Kidney (tissue), 14 donors: ENCODE data around the gene CCDC30. TPM values are rescaled to one million over a fixed set of nuclear protein-coding genes. Genes with fewer than 3 reads are reported as not detected.

Source experiments
- DNase-seq, 5 donors: peaks; one replicate each; pipeline ENCODE4 v3.0.0-alpha.2; 2013 to 2020
- FAIRE-seq: peaks from 2 replicates; lab custom pipeline; 2012; peaks lifted over from hg19 to GRCh38; lab: Jason Lieb, UNC
- H3K27ac ChIP-seq, 2 donors: one replicate each; pipeline ENCODE4 v1.7.0; 2013; ENCODE audit warnings: low read depth in 2 of 2, low read length in 2 of 2, inconsistent platforms in 1 of 2
- H3K27me3 ChIP-seq: one replicate; pipeline ENCODE4 v1.7.1; 2013; ENCODE audit warnings: low read length, inconsistent platforms; ENCODE audit not compliant: control insufficient read depth, insufficient read depth
- H3K36me3 ChIP-seq, 3 donors: one replicate each; pipeline versions ENCODE4 v1.7.0 to v1.7.1; 2013; ENCODE audit warnings: low read length in 3 of 3, control low read depth in 1 of 3, inconsistent platforms in 1 of 3; ENCODE audit not compliant: insufficient read depth in 3 of 3, control insufficient read depth in 2 of 3
- H3K4me1 ChIP-seq, 3 donors: one replicate each; pipeline versions ENCODE4 v1.7.0 to v1.7.1; 2013; ENCODE audit warnings: low read length in 3 of 3, inconsistent platforms in 1 of 3, low read depth in 1 of 3; ENCODE audit not compliant: control insufficient read depth in 2 of 3, insufficient read depth in 2 of 3
- H3K4me3 ChIP-seq, 3 donors: one replicate each; pipeline versions ENCODE4 v1.7.0 to v1.8.1; 2013; ENCODE audit warnings: low read length in 3 of 3, control low read depth in 1 of 3, inconsistent platforms in 1 of 3
- H3K9ac ChIP-seq, 3 donors: one replicate each; pipeline versions ENCODE4 v1.7.0 to v1.7.1; 2013; ENCODE audit warnings: low read length in 3 of 3, control low read depth in 1 of 3, inconsistent platforms in 1 of 3
- H3K9me3 ChIP-seq, 3 donors: one replicate each; pipeline versions ENCODE4 v1.7.0 to v1.7.1; 2013; ENCODE audit warnings: low read length in 3 of 3, control low read depth in 1 of 3, inconsistent platforms in 1 of 3; ENCODE audit not compliant: control insufficient read depth in 2 of 3, insufficient read depth in 1 of 3
- CTCF ChIP-seq: IDR thresholded peaks from 3 replicates; pipeline ENCODE4 v1.5.1; 2012; ENCODE audit warnings: mild to moderate bottlenecking, moderate library complexity, borderline replicate concordance; ENCODE audit not compliant: insufficient read depth; ENCODE audit errors: extremely low read depth
- intact Hi-C: fragments of 100-400 bp; cut with DNase I; formaldehyde crosslinking; loops from one replicate; pipeline ENCODE4 v1.11.1; 2022
- polyA plus RNA-seq: library from polyadenylated mRNA; stranded (reverse); fragments of 350-450 nt; fragmentation: Illumina TruSeq; extraction: RNeasy Lipid Tissue Mini Kit (QIAGEN cat#74804); gene quantifications from one replicate; pipeline ENCODE4 v1.2.3, GENCODE V29; 2014; ENCODE audit warnings: low read depth, low replicate concordance; ENCODE audit not compliant: insufficient read depth
- total RNA-seq: library from RNA; stranded (reverse); fragmentation: NEBNext Ultra II Directional; extraction: Animal tissue kit (Norgen Biotek cat#: 25700); gene quantifications from one replicate; pipeline ENCODE4 v1.2.1, GENCODE V29; 2021
- donor health status: control.
- donor health status: control.
- donor health status: control.
- donor health status: control.
- donor health status: control.
- donor health status: DM: yes; HTN: yes; CAD: no.
- donor health status: Normal renal cell carcinoma (clear cell type).

Gene CCDC30
- total and polyA plus RNA-seq, 2 donors from 2014 or later: 4.9 to 18.0 TPM

GRCh38 chr1:42674214-42674613, 211.1 kb downstream of the CCDC30 start:
- no peaks in the 10 kb centered on the region for H3K9me3 ChIP-seq
- FAIRE-seq (no peak), DNase-seq (no peak)
- H3K4me3 ChIP-seq: no peak overlapping the region
- H3K27me3 ChIP-seq: no peaks in the 10 kb centered on the region
- H3K36me3 ChIP-seq: peaks cover 0 to 6% (median 0%) of the 10 kb centered on the region in 3 donors
- no peak for TF ChIP-seq CTCF
- intact Hi-C loops: no loop called here
- H3K4me1 ChIP-seq: no peaks in the 10 kb centered on the region
- no peak overlapping the region for H3K9ac ChIP-seq
- no peak overlapping the region for H3K27ac ChIP-seq

DNA sequence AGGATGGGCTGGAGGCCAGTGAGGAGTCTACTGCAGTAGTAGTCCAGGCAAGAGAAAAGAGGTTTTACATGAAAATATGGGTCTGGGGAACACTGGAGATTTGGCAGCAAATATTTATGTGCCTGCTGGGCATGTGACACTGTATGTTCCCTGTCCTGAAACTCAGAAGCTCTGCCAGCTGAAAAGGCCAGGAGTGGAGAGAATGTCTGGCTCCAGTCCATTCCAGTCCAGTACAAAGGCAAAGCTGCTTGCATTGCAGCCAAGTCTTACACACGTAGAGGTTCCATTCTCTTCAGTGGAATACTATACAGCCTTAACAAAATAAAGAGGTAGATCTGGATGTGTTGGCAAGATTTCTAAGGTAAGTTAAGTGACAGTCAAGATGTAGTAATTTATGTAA, 211.6 kb downstream of the CCDC30 start:
- DNase-seq (no peak), FAIRE-seq (no peak)
- Histone ChIP-seq H3K9ac (no peak overlapping the region), H3K4me3 (no peak overlapping the region), H3K36me3 (peaks cover 0 to 6% (median 0%) of the 10 kb centered on the region in 3 donors), H3K9me3 (no peaks in the 10 kb centered on the region), H3K4me1 (no peaks in the 10 kb centered on the region), H3K27ac (no peak overlapping the region), H3K27me3 (no peaks in the 10 kb centered on the region)
- TF ChIP-seq CTCF: no peak
- intact Hi-C loops: no loop called here

DNA sequence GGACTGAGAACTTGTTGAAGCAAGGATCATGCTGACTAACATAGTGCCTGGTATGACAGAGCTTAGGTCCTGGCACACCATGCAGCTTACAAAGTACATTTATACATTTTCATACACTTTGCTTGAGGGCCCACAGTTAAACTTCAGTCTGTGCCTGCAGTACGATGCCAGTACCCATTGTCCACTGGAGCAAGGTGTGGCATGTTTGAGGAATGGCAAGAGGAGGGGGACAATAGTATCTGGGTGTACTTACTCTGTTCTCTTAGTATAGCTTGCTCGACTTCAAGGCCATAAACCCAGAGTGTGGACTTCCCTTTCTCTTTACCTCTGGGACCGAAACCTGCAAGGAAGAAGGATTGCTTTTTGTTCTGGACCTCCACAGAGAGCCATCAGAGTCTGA, 212.4 kb downstream of the CCDC30 start:
- no peak for DNase-seq
- no peak overlapping the region for H3K4me3 ChIP-seq
- peaks cover 0 to 6% (median 0%) of the 10 kb centered on the region in 3 donors for H3K36me3 ChIP-seq
- FAIRE-seq: no peak
- no peaks in the 10 kb centered on the region for H3K9me3 ChIP-seq
- H3K9ac ChIP-seq: no peak overlapping the region
- intact Hi-C loops: no loop called here
- no peak for TF ChIP-seq CTCF
- H3K27ac ChIP-seq: no peak overlapping the region
- H3K27me3 ChIP-seq: no peaks in the 10 kb centered on the region
- no peaks in the 10 kb centered on the region for H3K4me1 ChIP-seq

DNA sequence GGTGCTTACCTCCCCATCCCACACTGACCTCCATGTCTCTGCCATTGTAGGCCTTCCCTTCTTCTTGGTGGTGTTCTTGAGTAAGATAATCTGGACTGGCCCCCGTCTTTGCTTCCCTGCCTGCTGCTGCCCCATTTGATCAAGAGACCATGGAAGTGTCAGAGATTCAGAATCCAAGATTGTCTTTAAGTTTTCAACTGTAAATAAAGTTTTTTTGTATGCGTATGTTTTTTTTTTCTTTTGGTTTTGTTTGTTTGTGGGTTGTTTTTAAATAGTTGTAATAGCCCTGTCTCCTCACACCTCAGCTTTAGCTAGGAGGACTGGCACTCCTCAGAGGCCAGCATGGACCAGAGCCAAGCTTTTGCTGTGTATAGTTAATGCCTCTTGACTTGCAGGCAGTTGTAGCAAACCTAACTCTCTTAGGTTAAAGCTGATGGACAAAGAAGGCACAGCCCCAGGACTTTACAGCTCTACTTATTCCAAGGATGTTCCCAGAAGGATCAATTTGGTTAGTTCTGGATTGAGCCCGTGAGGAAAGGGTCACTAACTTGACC, 213.5 kb downstream of the CCDC30 start:
- Histone ChIP-seq H3K4me3 (no peak overlapping the region), H3K4me1 (no peaks in the 10 kb centered on the region), H3K9me3 (no peaks in the 10 kb centered on the region), H3K27ac (no peak overlapping the region), H3K9ac (no peak overlapping the region), H3K27me3 (no peaks in the 10 kb centered on the region), H3K36me3 (peaks cover 0 to 6% (median 0%) of the 10 kb centered on the region in 3 donors)
- DNase-seq (no peak), FAIRE-seq (no peak)
- no peak for TF ChIP-seq CTCF
- intact Hi-C loops: no loop called here
